UCSD-AML1 (cell line): ENCODE results near the gene TTC6.

Source experiments
- DNase-seq: peaks from one replicate; lab custom pipeline; 2025; ENCODE audit not compliant: unreplicated experiment; lab: John Stamatoyannopoulos, UW

The TTC6 gene

GRCh38 chr14:37597914-37598746 is 2.7 kb downstream of the TTC6 start:
- no peak for DNase-seq

- no peak for DNase-seq
Observed at GRCh38 chr14:37598747-37599506, 3.5 kb downstream of the TTC6 start.

- no peak for DNase-seq
Observed at GRCh38 chr14:37599507-37600368, 4.3 kb downstream of the TTC6 start.

DNA sequence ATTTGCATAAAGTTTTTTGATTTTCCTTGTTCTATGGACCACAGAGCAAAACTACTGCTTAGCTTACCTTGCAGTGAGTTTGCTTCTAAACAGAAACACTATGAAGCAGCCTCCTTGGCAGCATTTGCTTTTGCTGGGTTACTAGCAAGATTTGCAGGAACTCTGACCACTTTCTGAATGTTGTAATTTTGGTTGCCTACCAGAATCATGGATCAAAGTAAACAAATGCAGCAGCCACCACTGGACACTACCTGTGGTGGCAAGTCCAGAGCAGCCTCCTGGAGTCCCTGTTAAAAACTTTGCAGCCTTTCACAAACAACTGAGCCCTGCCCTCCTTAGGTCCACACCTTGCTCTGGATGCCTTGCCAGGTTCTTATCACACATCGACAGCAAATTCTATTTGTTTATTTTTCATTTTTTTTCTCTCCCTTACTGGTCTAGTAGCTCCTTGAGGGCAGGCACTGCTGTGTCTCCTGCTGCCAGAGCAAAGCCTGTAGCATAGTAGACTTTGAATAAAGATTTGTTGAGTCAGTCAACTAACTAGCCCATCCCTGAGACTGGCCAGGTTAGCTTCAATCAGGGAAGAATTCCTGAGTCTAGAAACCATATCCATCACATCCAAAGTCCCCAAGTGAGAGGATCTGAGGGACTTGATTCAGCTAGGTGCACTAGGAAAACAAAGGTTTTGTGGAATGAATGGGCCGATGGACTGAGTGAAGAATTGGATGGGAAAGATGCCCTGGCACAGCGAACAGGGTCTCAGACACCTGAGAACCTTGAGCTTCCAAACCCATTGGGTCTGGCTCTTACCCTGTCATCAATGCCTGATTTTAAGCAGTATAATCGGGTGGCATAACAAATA is 5.7 kb downstream of the TTC6 start:
- DNase-seq, result no peak

DNA sequence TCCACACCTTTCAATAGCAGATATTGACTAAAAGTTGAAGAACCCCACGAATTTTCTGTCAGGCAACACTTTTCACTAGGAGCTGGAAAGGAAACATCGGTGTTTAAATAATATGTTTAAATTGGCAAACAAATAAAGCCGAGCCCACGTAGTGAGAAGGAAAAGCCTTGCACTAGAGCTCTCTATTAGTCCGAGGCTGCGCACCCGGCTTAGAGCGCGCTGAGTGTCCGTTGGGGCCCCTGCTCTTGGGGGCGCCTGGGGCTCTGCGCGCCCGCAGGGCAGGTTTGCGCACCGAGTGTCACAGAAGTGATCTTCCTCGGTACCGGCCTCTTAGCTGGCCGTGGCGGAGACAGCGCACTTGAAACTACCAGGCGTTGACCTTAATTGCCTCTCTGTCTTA is 6.4 kb downstream of the TTC6 start:
- DNase-seq, result no peak

GRCh38 chr14:37602605-37603453 is 7.4 kb downstream of the TTC6 start:
- no peak for DNase-seq

DNA sequence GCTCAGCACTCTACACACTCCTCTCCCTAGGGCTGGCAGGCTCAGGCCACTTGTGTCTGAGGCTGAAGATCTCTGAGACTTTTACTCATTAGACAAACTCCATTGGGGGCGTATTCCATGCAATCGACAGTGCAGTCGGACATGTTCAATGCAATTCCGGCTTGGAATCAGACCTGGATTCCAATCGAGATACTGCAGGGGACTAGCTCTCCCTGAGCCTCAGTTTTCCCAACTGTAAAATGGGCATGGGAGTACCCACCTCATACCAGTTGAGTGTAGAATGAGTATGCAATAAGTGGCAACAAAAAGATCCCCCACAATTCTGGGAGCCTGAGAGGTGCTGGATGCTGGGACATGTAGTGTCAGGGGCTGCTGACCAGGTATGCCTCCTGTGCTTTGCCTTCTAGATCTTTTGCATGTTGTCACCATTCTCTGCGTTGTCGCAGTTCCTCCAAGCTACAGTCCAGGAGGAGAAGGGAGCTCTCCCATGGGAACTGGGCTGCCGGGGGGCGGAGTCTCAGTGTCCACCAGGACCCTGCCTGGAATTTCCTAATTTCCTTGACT is 8.3 kb downstream of the TTC6 start:
- DNase-seq, result no peak

DNA sequence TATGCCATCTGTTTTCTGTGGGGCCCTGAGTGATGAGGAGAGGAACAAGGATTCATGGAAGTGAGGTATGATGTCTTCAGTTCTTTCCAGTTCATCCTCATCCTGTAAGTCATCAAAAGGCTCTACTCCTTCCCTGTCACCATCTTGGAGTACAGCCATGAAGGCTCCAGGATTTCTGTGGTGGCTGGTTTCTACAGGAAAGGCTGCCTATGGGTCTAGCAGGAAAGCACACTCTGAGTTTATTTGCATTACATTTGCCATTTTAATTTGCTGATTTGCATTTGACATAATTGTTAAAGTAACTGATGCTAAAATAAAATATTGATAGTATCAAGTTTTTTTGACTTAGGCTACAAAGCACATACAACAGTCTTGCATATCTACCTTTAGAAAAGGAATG is 11.2 kb downstream of the TTC6 start:
- no peak for DNase-seq

DNA sequence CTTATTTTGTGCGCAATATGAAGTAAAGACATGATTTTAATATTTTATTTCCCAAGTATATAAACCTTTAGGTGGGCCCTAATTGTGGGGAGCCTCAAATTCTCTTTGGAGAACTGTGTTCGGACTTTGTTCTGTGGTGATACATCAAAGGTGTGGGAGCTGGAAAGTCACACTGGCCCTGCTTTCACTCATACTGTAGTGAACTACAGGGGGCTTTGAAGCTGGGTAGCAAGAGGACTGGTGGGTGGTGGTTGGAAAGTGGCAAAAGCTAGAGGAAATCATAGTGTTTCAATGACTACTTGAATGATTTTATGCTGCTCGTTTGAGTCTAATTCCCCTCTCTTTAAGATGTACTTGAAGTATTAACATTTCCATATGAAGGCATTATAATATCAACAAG is 13.2 kb downstream of the TTC6 start:
- DNase-seq, result no peak

DNA sequence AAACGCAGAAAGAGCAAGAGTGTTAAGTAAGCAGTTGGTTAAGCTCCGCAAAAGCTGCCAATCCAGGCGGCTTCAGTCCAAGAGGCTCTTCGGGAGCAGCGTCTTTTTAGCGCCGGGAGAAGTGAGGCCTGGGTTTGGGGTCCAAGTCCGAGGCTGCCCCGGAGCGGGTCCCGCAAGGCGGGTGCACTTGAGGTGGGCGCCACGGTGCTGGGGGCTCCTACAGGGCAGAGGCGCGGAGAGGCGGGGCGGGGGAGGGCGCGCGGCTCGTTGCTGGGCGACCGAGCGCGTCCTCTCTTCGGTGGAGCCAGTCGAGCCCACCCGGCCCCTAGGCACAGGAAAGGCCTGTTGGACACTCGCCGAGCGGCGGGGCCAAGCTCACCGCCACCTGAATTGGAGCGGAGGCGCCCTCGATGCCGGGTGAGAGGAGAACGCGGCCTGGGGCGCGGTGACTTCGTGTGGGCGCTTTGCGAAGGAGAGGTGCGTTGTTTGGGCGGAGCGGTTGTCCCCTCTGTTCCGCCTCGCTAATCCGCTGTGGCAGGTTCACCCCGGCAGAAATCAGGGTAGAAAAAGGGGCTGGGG is 15.6 kb downstream of the TTC6 start:
- no peak for DNase-seq

DNA sequence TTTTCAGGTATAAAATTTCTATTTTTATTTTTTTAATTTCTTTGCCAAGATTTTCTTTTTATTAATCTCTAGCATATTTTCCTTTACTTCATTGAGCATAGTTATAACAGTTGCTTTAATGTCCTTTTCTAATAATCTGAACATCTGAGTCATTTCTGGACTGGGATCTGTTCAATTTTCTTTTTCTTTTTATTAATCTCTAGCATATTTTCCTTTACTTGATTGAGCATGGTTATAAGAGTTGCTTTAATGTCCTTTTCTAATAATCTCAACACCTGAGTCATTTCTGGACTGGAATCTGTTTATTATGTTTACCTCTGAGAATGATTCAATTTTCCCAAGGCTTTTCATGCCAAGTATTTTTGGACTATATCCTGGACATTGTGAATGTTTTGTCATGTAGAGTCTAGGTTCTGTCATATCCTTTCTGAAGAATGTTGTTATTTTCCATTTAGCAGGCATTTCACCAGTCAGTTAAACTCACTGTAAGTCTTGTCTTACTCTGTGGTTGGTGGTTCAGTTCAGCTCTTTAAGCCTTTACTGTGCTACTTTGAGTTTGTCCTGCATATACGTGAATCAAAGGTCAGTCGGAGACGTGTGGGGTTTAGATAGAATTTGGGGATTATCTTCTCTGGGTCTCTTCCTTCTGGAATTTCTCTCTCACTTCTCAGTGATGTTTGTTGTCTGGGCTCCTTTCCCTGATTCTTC is 20.3 kb downstream of the TTC6 start:
- DNase-seq, result no peak

GRCh38 chr14:37616853-37617252 is 21.4 kb downstream of the TTC6 start:
- DNase-seq, result no peak

DNA sequence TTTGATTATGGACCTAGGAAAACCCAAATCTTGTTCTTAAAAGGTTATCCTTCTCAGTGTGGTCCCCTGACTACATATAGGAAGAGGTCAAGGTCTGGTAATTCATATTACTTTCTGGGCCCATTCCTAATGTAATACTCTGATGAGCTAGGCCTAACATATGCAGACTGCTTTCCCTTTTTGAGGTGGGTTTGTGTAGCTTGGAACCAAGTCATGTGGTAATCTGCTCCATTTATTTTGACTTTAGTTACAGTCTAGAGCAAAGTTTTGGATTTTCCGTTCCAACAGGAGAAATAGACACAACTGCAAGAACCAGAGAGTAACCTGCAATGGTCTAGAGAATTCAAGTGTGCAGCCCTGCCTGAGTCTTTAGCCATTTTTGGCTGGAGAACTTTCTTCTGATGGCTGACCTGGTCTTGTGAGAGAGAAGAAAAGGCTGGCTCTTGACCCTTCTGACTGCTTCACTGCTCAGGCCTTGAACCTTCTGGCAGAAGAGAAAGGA is 22.5 kb downstream of the TTC6 start:
- no peak for DNase-seq

- DNase-seq, result no peak
Observed at GRCh38 chr14:37618498-37619028, 23.1 kb downstream of the TTC6 start.

- no peak for DNase-seq
Observed at GRCh38 chr14:37620856-37621255, 25.4 kb downstream of the TTC6 start.

- DNase-seq, result no peak
Observed at GRCh38 chr14:37622231-37622923, 26.9 kb downstream of the TTC6 start.

- DNase-seq, result no peak
Observed at GRCh38 chr14:37623426-37623951, 28.1 kb downstream of the TTC6 start.
